Prostate gland (tissue), 2 donors: ENCODE results near the gene ISY1.

Source experiments
- CTCF ChIP-seq, 4 experiments: fragments of 200-600 bp in 2 of 4; fragments of 450-650 bp in 2 of 4; sonication (generic) in 2 of 4; IDR thresholded peaks; 1 replicate in 3 of 4; 2 replicates in 1 of 4; pipeline ENCODE4 v1.5.1; 2016 to 2019; ENCODE audit warnings: antibody characterized with exemption in 4 of 4, mild to moderate bottlenecking in 2 of 4, moderate library complexity in 2 of 4
- POLR2A ChIP-seq: fragments of 450-650 bp; IDR thresholded peaks from one replicate; pipeline ENCODE4 v1.6.1; 2016; ENCODE audit warnings: antibody characterized with exemption, mild to moderate bottlenecking

DNA sequence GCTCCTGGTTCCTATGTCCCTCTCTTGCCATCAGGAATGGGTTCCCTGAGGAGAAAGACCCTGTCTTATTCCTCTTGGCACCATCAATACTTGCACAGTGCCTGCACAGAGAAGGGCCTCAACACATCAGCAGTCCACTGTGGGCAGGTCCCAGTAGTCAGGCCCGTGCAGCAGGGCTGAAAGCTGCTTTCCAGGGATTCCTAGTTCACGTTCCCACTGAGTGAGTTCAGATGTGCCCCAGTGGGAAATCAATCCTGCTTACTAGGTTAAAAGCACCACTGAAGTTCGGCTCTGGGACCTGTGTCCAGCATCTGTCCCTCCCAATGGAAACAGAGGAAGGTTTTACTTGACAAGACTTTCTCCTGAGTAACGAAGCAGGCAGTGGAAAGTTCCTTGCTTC, 55.0 kb downstream of the ISY1 start:
- TF ChIP-seq CTCF (IDR thresholded peaks at IDR 0.05) (no peak), POLR2A (no peak)
